GF-D8 (cell line): ENCODE results near the gene MAPK8.
"Not testable (repeated sequence)": the region's sequence is repeated elsewhere in the genome, so short reads cannot be mapped to it uniquely, and the experiment has no call there.

ENCODE experiments used
- DNase-seq: peaks from one replicate; lab custom pipeline; 2025; lab: John Stamatoyannopoulos, UW

The MAPK8 gene

DNA sequence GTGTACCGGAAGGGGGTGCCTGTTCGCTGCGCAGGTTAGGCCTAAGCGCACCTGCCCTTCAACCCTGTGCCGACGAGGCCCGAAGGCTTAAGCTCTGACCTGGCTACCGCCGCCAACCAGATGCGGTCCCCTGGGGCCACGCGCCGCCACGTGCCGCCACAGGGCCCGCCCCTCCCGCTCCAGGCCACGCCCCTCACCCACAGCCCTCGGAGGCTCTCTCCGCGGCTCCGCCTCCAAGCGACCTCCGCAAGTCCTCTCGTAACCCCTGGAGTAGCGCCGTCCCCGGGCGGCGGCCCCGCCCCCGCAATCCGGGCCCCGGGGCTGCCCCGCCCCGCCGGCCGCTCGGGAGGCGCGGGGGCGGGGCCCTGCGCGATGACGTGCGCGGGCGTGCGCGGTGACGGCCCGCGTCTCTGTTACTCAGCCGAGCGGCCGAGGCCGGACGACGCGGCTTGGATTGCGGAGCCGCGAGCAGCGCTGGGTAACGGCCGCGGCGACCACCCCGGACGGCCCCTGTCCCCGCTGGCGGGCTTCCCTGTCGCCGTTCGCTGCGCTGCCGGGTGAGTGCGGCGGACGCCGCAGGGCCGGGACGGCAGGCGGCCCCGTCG lies at the start of gene MAPK8:
Gene MAPK8 (plus strand): TSS at position 413 of the 605 bp plus-strand sequence. CDS start 94,984 bp downstream, outside the sequence.
- peak; percentile 79 for DNase-seq

DNA sequence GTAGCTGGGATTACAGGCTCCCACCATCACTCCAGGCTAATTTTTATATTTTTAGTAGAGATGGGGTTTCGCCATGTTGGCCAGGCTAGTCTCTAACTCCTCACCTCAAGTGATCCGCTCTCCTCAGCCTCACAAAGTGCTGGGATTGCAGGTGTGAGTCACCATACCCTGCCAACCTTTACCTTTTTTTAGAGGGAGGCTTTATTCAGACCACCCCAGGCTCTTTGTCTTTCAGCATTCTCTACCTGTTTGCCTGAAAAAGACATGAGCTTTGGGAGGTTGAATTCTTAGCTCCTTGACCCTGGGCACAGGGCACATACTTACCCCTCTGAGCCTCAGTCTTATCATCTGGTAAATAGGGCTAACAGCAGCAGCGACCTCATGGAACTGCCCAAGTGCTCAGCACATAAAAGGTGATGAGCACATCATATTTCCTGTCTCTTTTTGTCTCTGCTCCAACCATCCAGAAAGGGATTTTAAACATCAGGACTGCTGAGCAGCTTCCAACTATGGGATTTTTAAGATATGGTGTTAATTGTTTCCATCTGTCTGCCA lies 49.0 kb upstream of the MAPK8 start:
- no peak for DNase-seq

GRCh38 chr10:48258105-48258504 lies 48.4 kb upstream of the MAPK8 start:
- no peak for DNase-seq

- DNase-seq = no peak
Measured at GRCh38 chr10:48266528-48266927, 39.9 kb upstream of the MAPK8 start.

DNA sequence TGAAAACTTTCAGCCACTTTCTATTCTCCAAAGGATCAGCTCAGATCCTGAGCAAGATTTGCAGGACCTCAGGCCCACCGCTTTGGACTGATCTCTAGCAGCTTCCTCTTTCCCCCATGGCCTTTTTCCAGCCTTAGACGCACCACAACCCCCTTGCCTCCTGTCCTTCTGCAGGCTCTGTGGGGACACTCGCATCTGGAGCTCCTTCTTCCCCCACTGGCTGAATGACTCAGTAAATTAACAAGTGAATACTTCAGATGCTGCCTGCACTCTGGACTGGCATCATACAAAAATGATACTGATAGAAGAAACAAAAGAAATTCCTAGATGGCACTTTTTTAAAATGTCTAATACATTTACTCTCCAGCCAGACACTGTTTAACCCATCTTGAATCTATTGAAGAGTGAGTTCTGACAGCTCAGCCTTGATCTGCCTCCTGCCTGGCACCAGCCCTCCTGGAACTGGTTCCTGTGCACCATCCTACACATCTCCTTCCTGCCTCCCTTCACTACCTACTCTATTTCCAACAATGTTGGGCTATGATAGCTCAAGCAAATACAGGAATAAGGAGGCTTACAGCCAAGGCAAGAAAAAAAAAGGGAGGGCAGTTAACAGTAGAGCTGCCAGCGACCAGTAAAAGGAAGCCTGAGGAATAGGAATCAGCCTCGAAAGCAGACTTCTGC lies 35.3 kb upstream of the MAPK8 start:
- DNase-seq = no peak

DNA sequence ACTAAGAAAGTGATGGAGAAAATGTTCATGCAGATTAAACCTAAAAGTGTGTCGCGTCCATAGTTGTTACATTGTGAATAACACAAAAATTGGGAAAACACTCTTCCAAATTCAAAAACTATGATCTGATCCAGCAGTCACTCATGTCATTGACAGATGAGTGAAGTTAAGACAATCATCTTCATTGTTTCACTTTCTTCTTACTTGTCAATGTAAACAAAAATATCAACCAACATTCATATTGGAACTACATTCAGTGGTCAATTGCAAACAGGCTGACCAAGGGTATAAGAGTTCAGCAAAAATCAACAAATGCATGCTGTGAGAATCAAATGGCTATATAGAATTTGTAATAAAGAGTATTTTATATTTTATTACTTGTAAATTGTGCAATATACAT lies 33.8 kb upstream of the MAPK8 start:
- no peak for DNase-seq

DNA sequence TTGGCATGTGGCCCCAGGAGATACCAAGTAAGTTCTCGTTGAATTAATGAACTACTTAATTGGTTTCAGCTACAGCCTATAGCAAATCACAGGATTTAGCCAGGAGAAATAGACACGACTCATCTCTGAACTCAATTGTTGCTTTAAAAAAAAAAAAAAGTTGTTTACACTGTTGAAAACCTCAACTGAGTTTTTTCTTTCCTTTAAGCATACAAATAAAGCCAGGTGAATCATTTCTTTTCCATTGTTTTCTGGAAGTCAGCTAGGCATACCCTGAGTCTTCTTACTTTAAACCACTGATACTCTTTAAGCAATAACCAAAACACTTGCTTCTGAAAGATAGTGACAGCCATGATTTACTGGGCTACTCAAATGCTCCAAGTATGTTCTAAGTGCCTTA lies 32.7 kb upstream of the MAPK8 start:
- no peak for DNase-seq

DNA sequence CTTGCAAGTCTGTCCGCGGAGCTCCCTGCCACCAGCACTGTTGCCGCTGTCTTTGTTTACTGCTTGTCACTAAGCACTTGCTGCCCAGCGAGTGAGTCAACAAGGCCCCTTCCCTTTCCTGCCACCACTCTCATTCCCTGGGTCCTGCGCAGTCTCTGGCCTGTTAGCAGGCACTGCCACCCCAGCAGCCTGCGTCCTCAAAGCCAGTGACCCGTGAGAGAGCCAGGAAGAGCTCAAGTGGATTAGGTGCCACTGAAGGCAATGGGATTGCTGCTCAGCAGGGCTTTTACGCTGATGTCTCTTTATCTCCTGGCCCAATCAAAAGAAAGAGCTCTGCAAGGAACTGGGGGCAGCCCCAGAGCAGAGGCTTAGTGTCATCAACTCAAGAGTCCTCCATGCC lies 31.8 kb upstream of the MAPK8 start, which contains the start of gene FRMPD2:
Gene FRMPD2 (minus strand): TSS at position 61 of the 400 bp plus-strand sequence. CDS start 129 bp downstream, outside the sequence.
- no peak for DNase-seq

GRCh38 chr10:48277093-48277492 lies 29.4 kb upstream of the MAPK8 start:
- no peak for DNase-seq

DNA sequence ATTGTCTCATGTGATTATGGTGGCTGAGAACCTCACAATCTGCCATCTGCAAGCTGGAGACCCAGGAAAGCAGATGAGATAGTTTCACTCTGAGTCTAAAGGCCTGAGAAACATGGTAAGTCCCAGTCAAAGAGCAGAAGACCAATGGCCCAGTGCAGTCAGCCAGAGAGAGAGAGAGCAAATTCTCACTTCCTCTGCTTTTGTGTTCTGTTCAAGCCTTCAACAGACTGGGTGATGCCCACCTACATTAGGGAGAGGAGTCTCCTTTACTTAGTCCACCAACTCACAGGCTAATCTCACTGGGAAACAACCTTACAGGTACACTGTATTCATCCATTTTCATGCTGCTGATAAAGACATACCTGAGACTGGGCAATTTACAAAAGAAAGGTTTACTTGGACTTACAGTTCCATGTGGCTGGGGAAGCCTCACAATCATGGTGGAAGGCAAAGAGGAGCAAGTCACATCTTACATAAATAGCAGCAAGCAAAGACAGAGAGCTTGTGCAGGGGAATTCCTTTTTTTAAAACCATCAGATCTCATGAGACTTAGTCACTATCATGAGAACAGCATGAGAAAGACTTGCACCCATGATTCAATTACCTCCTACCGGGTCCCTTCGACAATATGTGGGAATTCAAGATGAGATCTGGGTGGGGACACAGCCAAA lies 27.3 kb upstream of the MAPK8 start:
- no peak for DNase-seq

GRCh38 chr10:48281697-48282096 lies 24.8 kb upstream of the MAPK8 start:
- DNase-seq = not testable (repeated sequence)

DNA sequence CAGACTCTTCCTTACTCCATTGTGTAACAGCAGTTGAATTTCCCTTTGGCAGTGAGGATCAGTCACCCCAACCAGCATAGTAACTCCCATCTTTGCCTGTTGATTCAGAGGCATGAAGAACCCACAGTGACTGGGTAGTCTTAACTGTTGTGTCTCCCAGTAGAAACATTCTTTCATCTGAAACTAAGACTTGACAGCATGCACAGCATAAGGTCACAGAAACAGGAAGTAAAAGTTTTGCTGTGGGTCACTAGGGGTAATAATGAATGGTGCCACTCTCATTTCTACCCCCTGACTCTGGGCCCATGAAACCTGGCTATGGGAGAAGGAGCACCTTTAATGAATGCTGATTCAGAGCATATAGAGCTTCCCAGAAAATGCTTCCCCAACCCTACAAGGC lies 23.6 kb upstream of the MAPK8 start:
- no peak for DNase-seq

GRCh38 chr10:48284002-48284546 lies 22.4 kb upstream of the MAPK8 start:
- no peak for DNase-seq

DNA sequence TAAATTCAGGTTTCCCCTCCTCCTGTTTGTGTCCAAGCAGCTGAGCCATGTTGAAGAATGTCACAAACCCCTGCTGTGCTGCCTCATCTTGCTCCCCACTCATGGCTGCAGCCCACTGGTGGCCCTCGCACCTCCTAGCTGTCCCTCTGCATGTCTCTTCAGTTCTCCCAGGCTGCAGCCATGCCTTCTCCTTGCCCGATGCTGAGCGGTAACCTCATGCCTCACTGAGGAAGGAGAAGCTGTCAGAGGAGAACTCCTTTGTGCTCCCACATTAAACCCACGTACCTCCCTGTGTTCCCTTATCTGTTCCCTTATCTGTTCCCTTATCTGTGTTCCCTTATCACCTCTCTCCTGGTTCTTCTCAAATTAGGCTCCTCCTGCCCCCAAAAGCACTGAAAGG lies 21.7 kb upstream of the MAPK8 start:
- DNase-seq = no peak

GRCh38 chr10:48285710-48286109 lies 20.8 kb upstream of the MAPK8 start:
- DNase-seq = no peak

GRCh38 chr10:48286356-48286755 lies 20.1 kb upstream of the MAPK8 start:
- DNase-seq = no peak

GRCh38 chr10:48287417-48288391 lies 18.8 kb upstream of the MAPK8 start:
- DNase-seq = no peak

DNA sequence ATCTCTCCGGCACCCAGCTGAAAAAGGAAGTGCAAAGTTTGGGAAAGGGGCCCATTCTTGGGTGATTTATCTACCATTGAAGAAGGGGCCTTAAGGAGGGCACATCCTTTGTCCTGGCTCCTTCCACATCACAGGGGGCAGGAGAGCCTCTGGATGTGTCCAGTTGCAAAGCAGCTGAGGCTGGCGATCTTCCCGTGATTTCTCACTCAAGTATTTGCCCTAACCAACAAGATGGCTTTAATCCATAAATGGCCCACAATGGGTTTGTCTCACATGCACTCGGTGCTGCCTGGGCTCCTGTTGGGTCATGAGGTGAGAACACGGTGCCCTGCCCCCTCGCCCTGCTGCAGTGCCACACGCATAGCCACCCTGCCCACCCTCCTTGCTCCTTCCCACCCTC lies 17.8 kb upstream of the MAPK8 start:
- no peak for DNase-seq

GRCh38 chr10:48289501-48290238 lies 16.8 kb upstream of the MAPK8 start:
- no peak for DNase-seq

DNA sequence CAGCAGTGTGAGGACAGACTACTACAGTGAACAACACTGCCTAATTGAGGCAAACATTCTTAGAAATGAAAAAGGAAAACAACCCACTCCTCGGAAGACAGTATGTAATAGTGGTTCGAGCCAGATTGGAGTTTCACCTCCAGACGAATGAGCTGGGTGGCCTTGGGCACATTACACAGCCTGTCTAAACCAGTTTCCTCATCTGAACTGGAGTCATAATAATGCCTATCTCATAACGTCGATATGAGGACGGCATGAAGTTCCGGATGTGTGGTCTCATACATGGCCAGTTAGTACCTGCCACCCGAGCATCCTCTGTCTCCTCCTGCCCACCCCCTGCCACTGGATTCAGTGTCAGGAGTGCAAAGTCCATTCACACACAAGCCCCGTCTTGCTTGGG lies 16.2 kb upstream of the MAPK8 start:
- no peak for DNase-seq

DNA sequence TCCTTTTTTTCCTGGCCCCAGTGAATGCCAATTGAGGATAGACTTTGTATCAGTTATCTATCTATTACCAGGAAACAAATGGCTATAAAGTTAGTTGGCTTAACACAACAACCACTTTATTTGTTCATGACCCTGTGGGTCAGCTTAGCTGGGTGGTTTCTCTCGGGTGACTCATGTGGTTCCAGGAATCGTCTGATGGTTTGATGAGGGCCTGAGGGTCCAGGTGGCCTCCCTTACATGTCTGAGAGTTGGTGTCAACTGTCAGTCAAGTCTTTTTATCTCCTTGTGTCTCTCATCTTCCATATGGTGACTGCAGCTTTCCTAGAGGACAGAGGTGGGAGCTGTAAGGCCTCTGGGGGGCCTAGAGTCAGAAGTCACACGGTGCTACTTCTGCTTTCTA lies 15.3 kb upstream of the MAPK8 start:
- DNase-seq = no peak
